CD4-positive, alpha-beta T cell treated with Interferon gamma for 1 hour (primary cell): Measurements from ENCODE around the gene RSPO1.

Experiments
- DNase-seq: peaks from one replicate; pipeline ENCODE4 v3.0.0-alpha.2; 2020

Gene RSPO1

GRCh38 chr1:37656026-37656425, 21.3 kb upstream of the RSPO1 start:
- DNase-seq = no peak

- DNase-seq = no peak
Observed at GRCh38 chr1:37655274-37655673, 20.6 kb upstream of the RSPO1 start.

- DNase-seq = no peak
Observed at GRCh38 chr1:37653906-37654305, 19.2 kb upstream of the RSPO1 start.

GRCh38 chr1:37652976-37653375, 18.3 kb upstream of the RSPO1 start:
- no peak for DNase-seq

DNA sequence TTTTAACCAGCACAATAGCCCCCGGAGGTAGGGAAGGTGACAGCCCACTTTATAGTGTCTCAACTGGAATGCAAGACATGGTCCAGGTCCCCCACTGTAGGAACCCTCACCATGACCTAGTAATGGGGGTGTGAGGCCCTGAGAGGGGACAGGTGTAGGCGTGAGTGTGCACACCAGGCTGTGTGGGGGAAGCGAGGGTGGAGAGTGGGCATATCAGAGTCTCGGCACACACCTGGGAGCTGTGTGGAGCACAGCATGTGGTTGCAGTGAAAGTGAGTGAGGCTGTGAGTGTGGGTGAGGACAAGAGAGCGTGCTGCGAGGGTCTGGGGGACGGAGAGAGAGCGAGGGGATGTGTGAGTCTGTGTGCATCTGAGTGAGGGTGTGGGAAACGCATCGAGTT, 17.1 kb upstream of the RSPO1 start:
- no peak for DNase-seq

GRCh38 chr1:37650721-37651120, 16.0 kb upstream of the RSPO1 start:
- no peak for DNase-seq

DNA sequence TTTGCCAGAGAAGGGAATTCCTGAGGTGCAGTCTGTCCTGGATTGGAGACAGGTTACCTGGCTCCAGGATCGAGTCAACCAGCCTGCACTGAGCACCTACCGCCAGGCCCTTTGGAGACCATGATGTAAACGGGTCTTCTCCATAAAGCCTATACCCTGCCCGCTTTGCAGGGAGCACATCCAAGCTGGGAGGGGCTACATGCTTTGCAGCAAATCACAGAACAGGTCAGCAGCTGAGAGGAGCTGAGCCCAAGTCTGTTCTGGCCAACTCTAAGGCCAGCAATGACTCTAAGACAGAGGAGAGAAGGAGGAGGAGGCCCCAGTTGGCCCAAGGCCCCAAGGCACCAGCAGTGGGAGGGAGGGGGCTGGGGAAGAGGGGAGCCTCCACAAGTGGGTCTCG, 15.5 kb upstream of the RSPO1 start:
- DNase-seq = no peak

GRCh38 chr1:37647281-37647680, 12.6 kb upstream of the RSPO1 start:
- no peak for DNase-seq

- DNase-seq = no peak
Observed at GRCh38 chr1:37641059-37641458, 6.4 kb upstream of the RSPO1 start.

DNA sequence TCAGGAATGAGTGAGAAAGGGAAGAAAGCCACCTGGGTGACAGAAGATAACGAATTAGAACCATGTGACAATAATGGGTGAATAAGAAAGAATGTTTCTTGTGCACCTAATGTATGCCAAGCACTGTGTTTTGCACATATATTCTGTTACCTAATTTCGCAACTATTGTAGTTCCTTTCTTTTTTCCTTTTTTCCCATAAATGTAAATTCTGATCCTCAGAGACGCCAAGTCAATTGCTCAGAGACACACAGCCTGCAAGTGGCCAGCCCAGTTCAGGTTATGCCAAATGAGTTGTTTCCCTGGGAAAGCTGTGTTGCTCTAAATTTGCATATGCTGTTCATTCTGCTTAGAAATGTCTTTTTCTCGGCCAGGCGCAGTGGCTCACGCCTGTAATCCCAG, 1.7 kb upstream of the RSPO1 start:
- DNase-seq = no peak

DNA sequence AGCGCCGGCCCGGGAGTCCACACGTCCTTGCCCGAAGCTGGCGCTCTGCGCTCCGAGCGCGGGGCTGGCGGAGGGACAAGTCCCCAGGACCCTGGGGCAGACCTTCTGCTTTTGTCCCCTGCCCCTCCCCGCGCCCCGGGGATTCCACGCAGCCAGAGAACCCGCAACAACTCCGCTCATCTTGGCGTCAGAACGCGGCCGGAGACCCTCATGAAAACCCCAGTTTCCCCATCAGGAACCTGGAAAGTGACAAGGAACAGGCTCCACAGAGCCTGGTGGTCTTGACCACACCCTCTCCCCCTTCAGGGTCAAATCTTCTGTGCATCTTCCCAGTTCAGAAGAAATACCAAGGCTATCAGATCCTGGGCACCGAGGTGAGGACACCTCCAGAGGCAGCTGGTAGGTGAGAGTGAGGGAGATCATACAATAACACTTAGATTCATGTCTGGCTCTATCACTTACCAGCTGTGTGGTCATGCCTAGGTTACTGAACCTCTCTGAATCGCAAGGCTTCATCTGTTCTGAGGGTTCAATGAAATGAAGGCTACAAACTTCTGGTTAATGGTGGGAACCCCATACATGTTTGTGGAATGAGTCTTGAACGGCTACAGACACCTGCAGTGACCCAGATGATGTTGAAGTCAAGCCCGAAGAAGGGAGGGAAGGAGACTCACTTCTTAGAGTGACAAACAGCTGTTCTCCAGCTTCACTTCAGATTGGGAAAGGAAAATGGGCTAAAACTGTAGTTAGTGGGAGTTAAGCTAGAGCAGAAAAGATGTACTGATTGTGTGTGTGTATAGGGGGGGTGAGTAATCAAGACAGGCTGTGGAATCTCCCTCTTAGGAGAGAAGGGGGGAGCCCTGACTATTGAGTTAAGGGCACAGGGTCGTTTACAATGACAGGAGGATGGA, 555 bp upstream of the RSPO1 start:
- DNase-seq = no peak

- DNase-seq = no peak
Observed at GRCh38 chr1:37633938-37634243, 801 bp downstream of the RSPO1 start.

DNA sequence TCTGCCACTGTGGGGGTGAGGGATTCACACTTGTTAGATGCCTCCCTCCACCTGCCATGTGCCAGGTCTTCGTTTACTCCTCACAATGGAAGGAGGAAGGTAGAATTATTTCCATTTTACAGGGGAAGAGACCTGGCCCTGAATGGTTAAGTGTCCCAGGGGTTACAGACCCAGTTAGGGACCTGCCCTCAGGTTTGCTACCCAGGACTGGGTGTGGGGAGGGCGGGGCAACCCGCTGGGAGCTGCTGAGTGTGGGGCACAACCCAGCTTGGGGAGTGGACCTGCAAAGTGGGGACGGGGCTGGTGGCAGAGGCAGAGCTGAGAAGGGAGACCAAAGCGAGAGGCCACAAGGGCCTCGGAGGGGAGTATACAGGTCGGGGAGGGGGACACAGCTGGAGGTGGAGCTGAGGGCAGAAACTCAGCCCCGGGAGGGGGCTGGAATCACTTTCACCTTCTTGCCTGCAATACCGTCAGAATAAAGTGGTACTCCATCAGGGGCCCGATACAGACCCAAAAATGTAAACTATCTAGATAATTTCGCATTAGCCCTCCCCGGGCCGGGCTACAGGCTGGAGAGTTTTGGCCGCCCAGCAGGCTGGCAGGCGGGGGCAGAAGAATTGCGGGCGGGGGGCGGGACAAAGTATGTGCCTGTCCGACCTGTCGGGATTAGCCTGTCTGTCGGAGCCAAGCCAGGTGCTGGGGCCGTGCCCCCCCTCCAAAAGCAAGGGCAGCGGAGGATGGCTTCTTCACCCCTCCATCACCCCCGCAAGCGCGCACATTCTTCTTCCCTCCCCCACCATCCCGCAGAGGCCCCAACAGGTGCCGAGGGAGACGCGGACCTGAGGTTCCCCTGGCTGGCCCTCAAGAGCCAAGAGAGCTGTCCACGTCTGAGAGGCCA, 1.4 kb downstream of the RSPO1 start:
- no peak for DNase-seq

DNA sequence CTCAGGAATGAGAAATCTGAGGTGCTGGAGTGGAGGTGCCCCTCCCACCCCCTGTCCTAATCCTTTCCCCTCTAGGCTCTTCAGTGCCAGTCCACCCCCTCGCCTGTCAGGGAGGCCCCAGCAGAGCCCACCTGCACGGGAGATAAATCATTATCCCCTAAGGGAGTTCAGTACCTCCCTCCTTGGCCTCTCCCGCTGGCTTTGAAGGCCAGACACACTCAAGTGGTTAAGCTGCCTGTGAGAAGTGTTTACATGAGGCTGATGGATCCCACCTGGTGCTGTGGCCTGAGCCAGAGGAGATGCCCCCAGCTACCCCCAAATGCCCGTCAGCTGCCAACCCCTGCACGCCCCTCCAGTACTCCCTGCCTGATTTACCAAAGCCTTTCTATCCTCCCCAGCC, 3.7 kb downstream of the RSPO1 start:
- DNase-seq = no peak

GRCh38 chr1:37630426-37631028, 4.2 kb downstream of the RSPO1 start:
- no peak for DNase-seq

GRCh38 chr1:37629726-37630425, 4.8 kb downstream of the RSPO1 start:
- DNase-seq = no peak

DNA sequence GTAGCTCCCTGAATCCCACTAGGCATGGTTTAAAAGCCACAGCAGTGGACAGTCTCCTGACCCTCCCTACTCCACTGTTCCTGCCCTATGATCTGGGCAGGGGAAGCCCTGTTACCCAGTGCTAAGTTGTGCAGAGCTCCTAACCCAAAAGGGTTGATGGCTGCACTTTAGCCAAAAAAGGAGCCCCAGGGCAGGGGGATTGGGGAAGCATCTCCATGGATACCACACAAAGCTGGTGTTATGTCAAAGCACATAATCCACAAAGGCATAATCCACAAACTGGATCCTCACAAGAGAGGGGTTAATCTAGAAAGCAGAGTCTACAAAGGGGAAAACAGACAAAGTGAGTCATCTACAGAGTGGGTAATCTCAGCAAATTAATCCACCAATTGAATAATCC, 5.7 kb downstream of the RSPO1 start:
- no peak for DNase-seq

DNA sequence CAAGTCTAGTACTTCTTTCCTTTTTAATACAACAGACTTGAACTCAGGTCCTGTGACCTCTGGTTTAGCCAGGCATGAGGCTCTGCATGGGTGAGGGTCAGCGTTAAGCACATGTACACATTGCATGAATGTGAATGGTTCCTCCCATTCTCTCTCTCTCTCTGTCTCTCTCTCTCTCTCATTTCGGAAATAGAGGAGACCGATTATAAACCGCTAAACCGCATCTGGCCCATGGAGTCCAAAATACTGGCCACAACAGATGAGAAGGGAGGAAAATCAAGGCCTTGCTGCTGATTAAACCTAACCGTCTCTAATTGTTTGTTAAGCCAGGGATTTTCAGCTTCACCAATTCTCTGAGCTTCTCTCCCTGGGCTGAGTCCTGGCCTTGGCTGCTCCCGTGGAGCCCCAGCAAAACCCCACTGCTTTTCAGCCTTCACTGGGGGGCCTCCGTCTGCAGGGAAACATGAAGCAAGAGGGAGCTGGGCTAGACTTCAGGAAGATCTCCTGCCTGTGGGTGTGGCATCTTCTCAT, 6.6 kb downstream of the RSPO1 start:
- DNase-seq = no peak

DNA sequence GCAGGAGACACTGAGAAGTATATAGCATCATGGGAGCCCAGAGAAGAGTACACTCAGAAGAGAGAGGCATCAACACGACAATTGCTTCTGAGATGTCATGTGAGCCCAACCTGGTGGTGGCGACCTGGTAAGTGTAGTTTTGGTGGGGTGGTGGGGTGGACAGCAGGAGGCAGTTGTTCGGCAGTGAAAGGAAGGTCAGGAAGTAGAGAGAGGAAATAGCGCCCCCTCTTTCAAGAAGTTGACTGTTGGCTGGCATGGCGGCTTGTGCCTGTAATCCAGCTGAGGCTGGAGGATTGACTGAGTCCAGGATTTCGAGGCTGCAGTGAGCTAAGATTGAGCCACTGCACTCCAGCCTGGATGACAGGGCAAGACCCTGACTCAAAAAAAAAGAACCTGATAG, 12.6 kb downstream of the RSPO1 start:
- DNase-seq = no peak

- DNase-seq = no peak
Observed at GRCh38 chr1:37621326-37621870, 13.3 kb downstream of the RSPO1 start.

- no peak for DNase-seq
Observed at GRCh38 chr1:37620707-37621106, 14.0 kb downstream of the RSPO1 start.

DNA sequence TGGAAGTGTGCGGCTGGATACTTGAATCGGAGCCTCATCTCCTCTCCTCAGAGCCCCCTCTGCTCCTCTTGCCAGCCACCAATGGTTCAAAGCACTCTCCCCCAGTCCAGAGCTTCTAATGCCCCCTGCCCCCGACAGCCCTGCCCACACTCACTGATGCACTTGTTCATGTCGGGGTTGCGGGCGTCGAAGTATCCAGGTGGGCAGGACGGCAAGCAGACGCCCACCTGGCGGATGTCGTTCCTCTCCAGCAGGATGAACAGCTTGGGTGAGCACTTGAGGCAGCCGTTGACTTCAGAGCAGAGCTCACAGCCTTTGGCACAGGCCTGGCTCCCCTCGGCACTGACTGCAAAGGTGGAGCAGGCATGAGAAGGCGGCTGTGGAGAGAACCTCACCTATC, 18.4 kb downstream of the RSPO1 start:
- DNase-seq = no peak

- no peak for DNase-seq
Observed at GRCh38 chr1:37614105-37614504, 20.6 kb downstream of the RSPO1 start.
